Liver (tissue), 9 donors: ENCODE results near the gene OR10C1. TPM values are rescaled to one million over a fixed set of nuclear protein-coding genes. Genes with fewer than 3 reads are reported as not detected.

Experiments used
- DNase-seq: peaks from one replicate; pipeline ENCODE4 v3.0.0-alpha.2; 2017; ENCODE audit warnings: low spot score
- H3K27ac ChIP-seq, 2 donors: one replicate each; pipeline ENCODE4 v1.7.0; 2013; ENCODE audit warnings: inconsistent platforms in 2 of 2, low read length in 2 of 2, control low read depth in 1 of 2, low read depth in 1 of 2, mild to moderate bottlenecking in 1 of 2
- H3K27me3 ChIP-seq, 4 donors: one replicate each; pipeline versions ENCODE4 v1.6.1 to v1.7.0; 2013; ENCODE audit warnings: low read length in 3 of 4, inconsistent platforms in 1 of 4, mild to moderate bottlenecking in 1 of 4, moderate library complexity in 1 of 4; ENCODE audit not compliant: control insufficient read depth in 4 of 4, insufficient read depth in 4 of 4
- H3K36me3 ChIP-seq, 4 donors: one replicate each; pipeline versions ENCODE4 v1.6.1 to v1.7.0; 2013; ENCODE audit warnings: low read length in 3 of 4, mild to moderate bottlenecking in 3 of 4, low read depth in 1 of 4, moderate library complexity in 1 of 4; ENCODE audit not compliant: control insufficient read depth in 4 of 4, insufficient read depth in 3 of 4
- H3K4me1 ChIP-seq, 4 donors: one replicate each; pipeline versions ENCODE4 v1.6.1 to v1.7.0; 2013; ENCODE audit warnings: low read length in 3 of 4, mild to moderate bottlenecking in 3 of 4, moderate library complexity in 1 of 4; ENCODE audit not compliant: control insufficient read depth in 4 of 4, insufficient read depth in 4 of 4
- H3K4me3 ChIP-seq, 3 donors: one replicate each; pipeline versions ENCODE4 v1.6.1 to v1.7.0; 2013; ENCODE audit warnings: low read length in 3 of 3, control low read depth in 1 of 3, low read depth in 1 of 3, mild to moderate bottlenecking in 1 of 3
- H3K9ac ChIP-seq, 2 donors: one replicate each; pipeline ENCODE4 v1.7.0; 2013; ENCODE audit warnings: low read length in 2 of 2, mild to moderate bottlenecking in 2 of 2, moderate library complexity in 2 of 2, control low read depth in 1 of 2, low read depth in 1 of 2
- H3K9me3 ChIP-seq, 4 donors: one replicate each; pipeline versions ENCODE4 v1.6.1 to v1.7.0; 2013; ENCODE audit warnings: low read length in 3 of 4; ENCODE audit not compliant: control insufficient read depth in 4 of 4
- ATF3 ChIP-seq: IDR thresholded peaks from 2 replicates; pipeline ENCODE4 v1.6.1; 2016; ENCODE audit warnings: antibody characterized with exemption
- EGR1 ChIP-seq, 2 donors: IDR thresholded peaks; 2 replicates each; pipeline ENCODE4 v1.6.1; 2016 to 2018; ENCODE audit warnings: antibody characterized with exemption in 2 of 2, low read depth in 2 of 2
- FOXA1 ChIP-seq: IDR thresholded peaks from 2 replicates; pipeline ENCODE4 v1.6.1; 2016; ENCODE audit warnings: antibody characterized with exemption
- FOXA2 ChIP-seq: IDR thresholded peaks from 2 replicates; pipeline ENCODE4 v1.6.1; 2016; ENCODE audit warnings: antibody characterized with exemption
- HNF4A ChIP-seq, 2 donors: conservative IDR thresholded peaks; 2 replicates each; pipeline ENCODE4 v1.6.1; 2016; ENCODE audit warnings: antibody characterized with exemption in 2 of 2, mild to moderate bottlenecking in 2 of 2
- MAX ChIP-seq: IDR thresholded peaks from 2 replicates; pipeline ENCODE4 v1.6.1; 2016; ENCODE audit warnings: antibody characterized with exemption
- NR2F2 ChIP-seq: IDR thresholded peaks from 2 replicates; pipeline ENCODE4 v1.6.1; 2016; ENCODE audit warnings: antibody characterized with exemption
- REST ChIP-seq: IDR thresholded peaks from 2 replicates; pipeline ENCODE4 v1.6.1; 2016; ENCODE audit warnings: antibody characterized with exemption, mild to moderate bottlenecking
- RXRA ChIP-seq, 2 donors: IDR thresholded peaks; 2 replicates each; pipeline ENCODE4 v1.6.1; 2017 to 2018; ENCODE audit warnings: antibody characterized with exemption in 2 of 2, mild to moderate bottlenecking in 1 of 2
- SP1 ChIP-seq: IDR thresholded peaks from 2 replicates; pipeline ENCODE4 v1.6.1; 2018; ENCODE audit warnings: antibody characterized with exemption, mild to moderate bottlenecking
- YY1 ChIP-seq: IDR thresholded peaks from 2 replicates; pipeline ENCODE4 v1.6.1; 2016; ENCODE audit warnings: antibody characterized with exemption, mild to moderate bottlenecking
- WGBS: extraction: QIAGEN DNeasy Blood & Tissue Kit; methylation state at CpG from one replicate; pipeline ENCODE4 v1.1.7; 2013; 5-methylcytosine and 5-hydroxymethylcytosine counted together
- polyA plus RNA-seq, 2 donors: library from polyadenylated mRNA; stranded (reverse) in 1 of 2; unstranded in 1 of 2; fragments of 200-250 nt in 1 of 2; fragments of >200 nt in 1 of 2; fragmentation: Nextera tagmentation in 1 of 2; extraction: Ambion mirVana in 1 of 2; gene quantifications; one replicate each; pipeline versions ENCODE4 v1.2.1 to v1.2.3, GENCODE V29; 2013 to 2015
- total RNA-seq, 2 donors: library from RNA; depleted of rRNA; stranded (reverse); fragments of >200 nt; gene quantifications; one replicate each; pipeline ENCODE4 v1.2.3, GENCODE V29; 2014
- donor health status: healthy.
- donor health status: healthy.
- donor health status: healthy.
- donor health status: healthy.
- donor health status: healthy.

OR10C1 gene
- total and polyA plus RNA-seq, 4 donors, result not detected

- TF ChIP-seq SP1 (no peak), RXRA (IDR thresholded peaks at IDR 0.05) (no peak), FOXA2 (no peak)
These were observed 48.6 kb downstream of the OR10C1 start, which contains the start of gene MAS1L (continued) for GRCh38 chr6:29487660-29488059.

- H3K4me1 ChIP-seq, result peaks cover 0 to 3% (median 0%) of the 10 kb centered on the region in 4 donors
- no peak for DNase-seq
- H3K4me3 ChIP-seq, result no peak overlapping the region
- TF ChIP-seq NR2F2 (no peak), YY1 (no peak), REST (no peak), ATF3 (no peak), SP1 (no peak)
- H3K9me3 ChIP-seq, result no peaks in the 10 kb centered on the region
- H3K36me3 ChIP-seq, result no peaks in the 10 kb centered on the region
- H3K27me3 ChIP-seq, result no peaks in the 10 kb centered on the region
- H3K27ac ChIP-seq, result no peak overlapping the region
- no peak overlapping the region for H3K9ac ChIP-seq
These were observed 49.8 kb downstream of the OR10C1 start for GRCh38 chr6:29488874-29489273.

- no peaks in the 10 kb centered on the region for H3K9me3 ChIP-seq
- no peaks in the 10 kb centered on the region for H3K4me1 ChIP-seq
- H3K27me3 ChIP-seq, result no peaks in the 10 kb centered on the region
- TF ChIP-seq ATF3, result no peak
- TF ChIP-seq HNF4A (conservative IDR thresholded peaks at IDR 0.05), result peak; percentile 45 to 55
- no peak overlapping the region for H3K9ac ChIP-seq
- H3K4me3 ChIP-seq, result no peak overlapping the region
- peak; percentile 19 for DNase-seq
- no peak overlapping the region for H3K27ac ChIP-seq
- no peaks in the 10 kb centered on the region for H3K36me3 ChIP-seq
- 83% methylated on average over 8 of the region's 8 CpGs for WGBS
These were observed 50.2 kb downstream of the OR10C1 start for GRCh38 chr6:29489286-29489685.

GRCh38 chr6:29490055-29490454 is 50.9 kb downstream of the OR10C1 start:
- Histone ChIP-seq H3K9me3 (no peaks in the 10 kb centered on the region), H3K27me3 (no peaks in the 10 kb centered on the region), H3K36me3 (no peaks in the 10 kb centered on the region), H3K4me1 (no peaks in the 10 kb centered on the region), H3K4me3 (no peak overlapping the region), H3K9ac (no peak overlapping the region), H3K27ac (no peak overlapping the region)
- peak; percentile 8 for DNase-seq
- 85% methylated on average over 3 of the region's 3 CpGs for WGBS
- TF ChIP-seq RXRA (IDR thresholded peaks at IDR 0.05) (no peak), MAX (no peak), REST (no peak), YY1 (no peak), EGR1 (IDR thresholded peaks at IDR 0.05; ENCODE audit: low read depth in 2 of 2) (no peak), FOXA1 (no peak)
